Stimulated activated CD8-positive, alpha-beta memory T cell treated with anti-CD3 and anti-CD28 coated beads, Interleukin-15, amount 100 ng/mL, for 1 hour (primary cell): ENCODE data around the gene ZFR2.

ENCODE experiments used
- DNase-seq: peaks from one replicate; pipeline ENCODE4 v3.0.0-alpha.2; 2020; ENCODE audit warnings: low read depth

ZFR2 gene

DNA sequence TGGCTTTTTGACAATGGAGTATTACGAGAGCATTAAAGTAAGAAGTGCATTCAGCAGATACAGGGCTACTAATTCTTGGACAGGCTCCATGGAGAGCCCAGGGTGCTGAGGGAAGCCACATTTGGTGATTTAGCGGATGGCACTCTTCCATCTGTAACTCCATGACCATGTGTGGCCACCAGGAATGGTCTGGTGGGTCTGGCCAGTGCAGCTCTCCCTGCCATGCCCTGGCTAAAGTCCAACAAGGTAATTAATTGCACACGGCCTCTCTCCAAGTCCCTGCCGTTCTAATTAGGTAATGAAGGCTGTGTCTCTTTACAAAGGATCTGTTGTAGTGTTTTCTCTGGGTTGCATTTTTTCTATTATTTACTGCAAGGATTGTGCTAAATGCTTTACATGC, 4.3 kb upstream of the ZFR2 start:
- DNase-seq, result no peak

DNA sequence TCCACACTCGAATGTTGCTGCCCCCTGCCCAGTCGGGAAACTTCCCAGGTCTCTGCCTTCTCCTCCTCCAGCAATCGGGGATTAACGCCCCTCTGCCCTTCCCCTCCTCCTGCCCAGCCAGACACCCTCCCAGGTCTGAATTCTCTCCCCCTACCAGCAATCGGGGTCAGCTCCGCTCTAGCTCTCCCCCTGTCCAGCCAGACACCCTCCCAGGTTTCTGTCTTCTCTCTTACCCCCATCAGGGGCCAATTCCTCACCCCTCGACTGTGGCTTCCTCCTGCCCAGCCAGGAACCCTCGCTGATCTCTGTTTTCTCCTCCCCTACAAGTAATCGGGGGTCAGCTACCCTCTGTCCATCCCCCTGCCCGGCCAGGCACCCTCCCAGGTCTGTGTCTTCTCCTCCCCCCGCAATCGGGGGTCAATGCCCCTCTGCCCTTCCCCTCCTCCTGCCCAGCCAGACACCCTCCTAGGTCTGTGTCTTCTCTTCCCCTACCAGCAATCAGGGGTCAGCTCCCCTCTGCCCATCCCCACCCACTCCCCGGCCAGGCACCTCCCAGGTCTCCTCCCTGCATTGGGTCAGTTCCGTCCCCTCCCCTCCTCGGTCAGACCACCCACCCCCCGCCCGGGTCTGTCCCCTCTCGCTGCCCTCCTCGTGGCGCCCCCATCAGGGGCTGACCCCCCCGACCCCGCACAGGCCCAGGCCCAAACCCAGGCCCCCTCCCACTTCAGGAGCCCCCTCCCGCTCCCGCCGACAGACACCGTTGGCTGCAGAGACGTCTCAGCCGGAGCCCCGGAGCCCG, 668 bp downstream of the ZFR2 start:
- DNase-seq, result no peak

DNA sequence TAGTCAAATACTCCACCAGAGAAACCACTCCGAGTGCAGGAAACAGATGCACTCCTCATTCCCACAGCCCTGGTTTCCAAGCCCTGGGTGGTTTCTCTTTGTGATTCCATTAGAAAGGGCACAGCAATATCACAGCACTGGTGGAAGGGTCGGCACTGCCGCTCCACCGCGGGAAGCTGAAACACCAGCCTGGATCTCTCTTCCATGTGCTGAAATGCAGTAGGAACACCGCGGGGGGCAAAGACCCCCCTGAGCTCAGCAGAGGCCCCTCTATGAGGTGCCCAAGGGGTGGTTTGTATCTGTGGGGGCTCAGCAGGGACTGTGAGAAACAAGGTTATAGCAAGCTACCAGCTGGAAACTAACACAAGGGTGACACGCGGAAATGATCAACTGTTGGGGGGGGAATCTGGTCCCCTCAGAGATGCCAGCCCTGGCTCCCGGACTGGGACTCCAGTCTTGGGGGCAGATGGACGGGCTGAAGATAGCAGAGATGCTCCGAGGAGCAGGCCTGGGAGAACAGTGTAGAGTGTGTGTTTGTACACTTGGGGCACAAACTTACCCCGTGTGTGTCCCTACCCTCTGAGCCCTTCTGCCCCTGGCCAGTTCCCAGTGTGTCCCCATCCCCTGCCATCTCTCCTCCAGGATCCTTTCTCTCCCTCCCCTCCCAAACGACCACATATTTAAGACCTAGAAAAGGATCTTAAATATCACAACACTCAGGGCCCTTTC, 1.8 kb downstream of the ZFR2 start:
- DNase-seq, result no peak

DNA sequence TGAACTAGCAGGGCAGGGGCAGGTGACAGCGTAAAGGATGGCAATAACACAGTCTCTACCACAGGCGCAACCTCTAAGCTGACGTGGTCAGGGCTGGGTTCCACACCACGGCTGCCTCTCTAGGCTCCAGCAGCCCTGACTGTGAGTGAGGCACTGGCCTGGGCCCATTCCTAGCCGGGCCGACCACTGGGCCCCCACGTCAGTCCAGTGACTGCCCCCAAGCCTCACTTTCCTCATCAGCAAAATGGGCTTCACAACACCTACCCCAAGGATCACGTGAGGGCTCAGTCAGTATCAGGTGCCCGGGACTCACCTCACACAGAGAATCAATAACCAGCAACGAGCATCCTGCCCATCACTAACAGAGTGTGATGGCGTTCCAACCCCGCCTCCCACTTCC, 5.2 kb downstream of the ZFR2 start:
- DNase-seq, result no peak

DNA sequence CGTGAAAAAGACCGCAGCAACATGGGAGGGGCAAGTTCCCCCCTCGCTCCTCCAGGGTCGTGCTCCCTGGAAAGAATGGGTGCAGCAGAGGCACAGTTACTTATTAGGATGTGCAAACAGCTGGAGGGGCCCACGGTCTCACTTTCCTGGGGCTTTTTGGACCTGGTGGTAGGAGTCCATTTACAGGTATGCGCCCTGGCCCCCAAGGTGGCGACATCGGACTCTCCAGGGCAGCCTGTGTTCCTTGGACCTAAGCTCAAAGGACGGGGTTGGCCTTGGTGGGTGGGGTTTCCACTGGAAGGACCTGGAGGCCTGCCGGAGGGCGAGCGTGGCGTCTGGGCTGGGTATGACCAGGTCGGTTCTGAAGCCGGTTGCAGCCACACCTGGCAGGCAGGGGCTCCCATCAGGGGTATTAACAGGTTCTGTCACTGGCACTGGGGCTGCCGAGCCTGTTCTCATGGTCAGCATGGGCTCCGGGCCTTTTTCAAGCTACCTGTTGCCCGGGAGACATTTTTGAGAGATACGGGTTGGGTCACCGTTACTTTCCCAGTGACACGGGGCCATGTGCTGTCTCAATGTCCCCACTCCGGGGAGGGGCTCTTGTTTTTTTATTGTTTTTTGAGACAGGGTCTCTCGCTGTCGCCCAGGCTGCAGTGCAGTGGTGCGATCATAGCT, 5.9 kb downstream of the ZFR2 start:
- DNase-seq, result no peak

DNA sequence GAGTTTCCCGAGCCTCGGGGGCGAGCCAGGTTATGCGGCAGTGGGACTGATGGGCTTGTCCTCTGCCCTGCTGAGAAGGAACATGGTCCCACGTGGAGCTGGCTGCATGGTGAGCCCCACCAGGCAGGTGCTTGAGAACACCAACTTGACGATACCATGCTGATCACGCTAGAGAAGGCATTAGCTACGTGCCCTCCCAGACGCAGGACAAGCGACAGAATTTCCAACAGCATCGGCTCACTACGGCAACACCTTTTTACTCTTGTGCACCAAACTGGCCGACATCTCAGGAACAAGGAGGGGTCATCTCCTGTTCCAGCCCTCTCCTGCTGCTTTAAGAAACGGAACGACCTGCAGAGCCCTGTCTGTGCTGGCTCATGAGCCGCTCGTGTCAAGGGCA, 8.3 kb downstream of the ZFR2 start:
- no peak for DNase-seq

DNA sequence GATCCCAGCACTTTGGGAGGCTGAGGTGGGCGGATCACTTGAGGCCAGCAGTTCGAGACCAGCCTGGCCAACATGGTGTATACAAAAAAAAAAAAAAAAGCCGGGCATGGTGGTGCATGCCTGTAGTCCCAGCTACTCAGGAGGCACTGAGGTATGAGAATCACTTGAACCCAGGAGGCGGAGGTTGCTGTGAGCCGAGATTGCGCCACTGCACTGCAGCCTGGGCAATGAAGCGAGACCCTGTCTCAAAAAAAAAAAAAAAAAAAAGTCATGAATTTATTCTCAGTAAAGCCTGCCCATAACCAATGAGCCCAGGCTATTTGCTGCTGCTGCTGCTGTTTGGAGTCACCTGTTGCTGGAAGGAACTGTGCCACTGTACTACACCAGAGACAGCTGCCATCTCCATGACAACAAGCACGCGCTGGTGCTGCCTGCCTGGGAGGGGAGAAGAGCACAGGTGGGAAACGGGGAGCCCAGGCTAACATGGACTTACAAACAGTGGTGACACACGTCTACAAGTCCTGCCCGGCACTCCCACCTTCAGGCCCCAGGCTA, 11.3 kb downstream of the ZFR2 start:
- DNase-seq, result no peak

DNA sequence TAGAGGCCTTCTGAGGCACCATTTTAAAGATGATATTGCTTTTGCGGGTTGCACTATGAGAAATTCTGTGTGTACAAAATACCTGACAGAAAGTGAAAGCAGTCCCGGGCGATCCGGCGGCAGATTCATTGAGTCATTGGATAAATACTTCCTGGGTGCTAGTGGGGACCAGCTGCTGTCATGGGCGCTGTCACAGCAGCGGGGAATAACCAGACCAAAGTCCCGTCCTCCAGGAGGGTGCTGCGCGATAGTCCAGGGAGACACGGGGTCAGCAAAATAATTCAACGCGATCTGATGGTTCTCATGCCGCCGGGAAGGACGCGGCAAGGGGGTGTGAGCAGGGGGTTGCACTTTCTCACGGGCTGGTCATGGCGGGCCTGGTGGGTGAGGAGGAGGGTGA, 13.5 kb downstream of the ZFR2 start:
- DNase-seq, result no peak

DNA sequence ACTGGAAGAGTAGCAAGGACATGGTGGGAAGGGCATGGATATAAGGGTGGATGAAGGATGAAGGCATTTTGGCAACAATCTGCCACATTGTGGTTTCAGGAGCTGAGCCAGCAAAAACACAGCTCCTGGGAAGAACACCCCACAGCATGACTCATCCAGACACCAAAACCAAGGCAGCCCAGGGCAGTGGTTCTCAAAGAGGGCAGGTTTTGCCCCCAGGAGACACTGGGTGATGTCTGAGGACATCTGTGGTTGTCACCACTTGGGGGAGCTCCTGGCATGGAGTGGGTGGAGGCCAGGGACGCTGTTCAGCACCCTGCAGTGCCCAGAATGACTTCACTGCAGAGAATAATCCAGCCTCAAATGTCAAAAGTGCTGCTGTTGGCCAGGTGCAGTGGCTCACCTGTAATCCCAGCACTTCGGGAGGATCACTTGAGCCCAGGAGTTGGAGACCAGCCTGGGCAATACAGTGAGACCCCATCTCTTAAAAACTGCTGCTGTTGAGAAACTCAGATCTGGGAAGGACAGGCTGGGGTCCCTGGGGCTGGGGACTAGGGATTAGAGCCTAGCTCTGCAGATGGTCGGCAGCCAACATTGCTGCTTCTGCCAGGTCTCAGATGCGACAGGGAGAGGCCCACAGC, 16.1 kb downstream of the ZFR2 start:
- peak; percentile 24 for DNase-seq

DNA sequence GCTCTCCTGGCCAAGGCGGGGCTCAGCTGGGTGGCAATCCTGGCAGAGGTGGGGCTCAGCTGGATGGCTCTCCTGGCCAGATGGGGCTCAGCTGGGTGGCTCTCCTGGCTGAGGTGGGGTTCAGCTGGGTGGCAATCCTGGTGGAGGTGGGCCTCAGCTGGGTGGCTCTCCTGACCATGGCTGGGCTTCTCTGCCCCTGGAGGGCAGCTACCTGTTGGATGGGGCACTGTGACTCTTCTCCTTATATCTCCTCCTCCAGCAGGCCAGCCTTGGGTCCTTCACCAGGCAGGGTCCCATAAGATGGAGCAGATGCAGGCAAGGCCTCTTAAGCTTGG, 16.7 kb downstream of the ZFR2 start:
- no peak for DNase-seq

DNA sequence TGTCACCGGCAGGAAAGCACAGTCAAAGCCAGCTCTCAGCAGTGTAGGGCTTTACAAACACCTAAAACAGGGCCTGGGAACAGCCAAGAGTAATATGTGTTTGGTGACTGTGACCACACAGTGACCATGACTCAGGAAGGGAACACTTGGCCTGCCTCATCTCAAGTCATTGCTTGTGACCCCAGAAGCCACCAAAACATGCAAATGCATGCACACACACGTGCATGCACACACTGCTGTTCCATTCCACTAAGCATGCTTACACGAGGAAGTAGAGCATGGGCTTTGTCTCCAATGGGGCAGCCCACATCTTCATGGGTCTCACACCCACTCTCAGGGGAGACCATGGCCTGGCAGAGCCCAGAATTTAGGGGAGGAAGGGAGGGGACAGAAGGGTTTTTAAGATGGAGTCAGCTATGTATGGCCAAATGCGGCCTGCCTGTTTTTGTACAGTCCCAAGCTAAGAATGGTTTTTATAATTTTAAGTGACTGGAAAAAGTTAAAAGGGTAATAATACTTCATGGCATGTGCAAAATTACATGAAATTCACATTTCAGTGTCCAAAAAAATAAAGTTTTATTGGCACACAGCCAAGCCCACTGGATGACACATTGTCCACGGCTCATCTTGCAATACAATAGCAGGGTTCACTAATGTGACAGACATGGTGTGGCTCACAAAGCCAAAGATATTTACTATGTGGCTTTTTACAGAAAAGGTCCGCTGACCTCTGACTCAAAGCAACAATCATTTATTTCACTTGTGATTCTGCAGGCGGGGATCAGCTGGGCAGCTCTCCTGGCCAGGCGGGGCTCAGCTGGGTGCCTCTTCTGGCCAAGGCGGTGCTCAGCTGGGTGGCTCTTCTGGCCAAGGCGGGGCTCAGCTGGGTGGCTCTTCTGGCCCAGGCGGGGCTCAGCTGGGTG, 17.3 kb downstream of the ZFR2 start:
- no peak for DNase-seq

DNA sequence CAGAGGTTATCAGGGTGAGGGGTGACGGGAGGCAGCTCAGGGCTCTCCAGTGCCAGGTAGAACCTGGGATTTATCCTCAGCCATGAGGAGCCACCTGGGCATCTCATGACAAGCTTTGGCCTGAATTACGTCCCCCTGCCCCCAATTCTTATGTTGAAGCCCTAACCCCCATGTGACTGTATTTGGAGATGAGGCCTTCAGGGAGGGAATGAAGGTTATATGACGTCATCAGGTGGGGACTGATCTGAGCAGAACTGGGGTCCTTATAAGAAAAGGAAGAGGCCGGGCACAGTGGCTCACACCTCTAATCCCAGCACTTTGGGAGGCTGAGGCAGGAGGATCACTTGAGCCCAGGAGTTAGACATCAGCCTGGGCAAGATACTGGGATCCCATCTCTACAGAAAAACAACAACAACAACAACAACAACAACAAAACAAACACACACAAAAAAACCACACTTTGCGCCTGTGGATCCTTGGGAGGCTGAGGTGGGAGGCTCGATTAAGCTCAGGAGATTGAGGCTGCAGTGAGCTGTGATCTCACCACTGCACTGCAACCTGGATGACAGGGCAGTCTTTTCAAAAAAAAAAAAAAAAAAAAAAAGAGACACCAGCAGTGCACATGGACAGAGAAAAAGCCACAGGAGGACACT, 18.4 kb downstream of the ZFR2 start:
- DNase-seq, result no peak

DNA sequence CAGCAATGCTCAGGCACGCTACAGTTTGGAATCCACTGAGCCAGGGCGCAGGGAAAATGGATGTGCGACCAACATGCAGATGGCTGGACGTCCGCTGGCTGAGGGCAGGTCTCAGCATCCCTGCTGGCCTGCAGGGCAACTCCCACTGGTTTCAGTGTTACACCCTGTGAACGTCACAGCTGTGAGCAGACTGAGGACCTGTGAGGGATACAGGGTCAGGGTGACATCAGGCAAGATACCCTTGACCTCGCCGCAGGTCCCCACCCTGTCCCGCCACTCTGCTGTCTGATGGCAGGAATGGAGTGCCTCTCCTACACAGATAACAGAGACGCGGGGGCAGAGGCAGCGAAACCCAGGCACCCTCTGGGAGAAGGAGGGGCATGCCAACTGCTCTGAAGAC, 19.1 kb downstream of the ZFR2 start:
- DNase-seq, result no peak

DNA sequence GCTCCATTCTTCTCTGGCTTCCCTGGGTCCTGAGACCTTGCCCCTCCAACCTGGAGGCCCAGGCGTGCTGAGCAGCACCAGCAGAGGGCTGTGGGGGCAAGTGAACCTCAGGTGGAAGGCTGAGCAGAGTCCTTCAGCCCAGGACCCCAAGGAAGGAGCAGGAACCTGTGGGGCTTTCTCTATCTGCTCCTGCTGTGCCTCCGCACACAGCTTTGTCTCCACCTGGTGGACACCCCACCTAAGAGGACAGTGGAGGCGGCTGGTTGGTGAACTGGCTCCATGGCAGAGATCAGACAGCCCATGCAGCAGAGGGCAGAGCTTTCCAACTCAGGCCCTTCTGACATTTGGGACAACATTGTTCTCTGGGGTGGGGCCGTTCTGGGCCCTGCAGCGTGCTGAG, 19.7 kb downstream of the ZFR2 start:
- peak; percentile 12 for DNase-seq

DNA sequence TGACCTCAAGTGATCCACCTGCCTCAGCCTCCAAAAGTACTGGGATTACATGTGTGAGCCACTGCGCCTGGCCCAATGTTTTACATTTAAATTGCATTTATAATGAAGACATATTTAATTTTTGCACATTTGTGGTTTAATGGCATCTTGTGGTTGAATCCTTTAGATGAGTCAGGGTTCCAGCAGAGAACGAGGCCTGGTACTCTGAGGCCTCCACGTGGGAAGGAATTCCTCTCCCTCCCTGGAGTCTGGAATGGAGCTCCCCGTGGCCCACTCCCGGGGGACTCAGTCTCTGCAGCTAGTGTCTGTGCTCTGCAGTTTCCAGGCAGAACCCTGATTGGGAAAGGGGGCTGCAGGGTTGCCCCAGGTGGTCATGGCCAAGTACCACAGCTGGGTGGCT, 24.2 kb downstream of the ZFR2 start:
- no peak for DNase-seq

DNA sequence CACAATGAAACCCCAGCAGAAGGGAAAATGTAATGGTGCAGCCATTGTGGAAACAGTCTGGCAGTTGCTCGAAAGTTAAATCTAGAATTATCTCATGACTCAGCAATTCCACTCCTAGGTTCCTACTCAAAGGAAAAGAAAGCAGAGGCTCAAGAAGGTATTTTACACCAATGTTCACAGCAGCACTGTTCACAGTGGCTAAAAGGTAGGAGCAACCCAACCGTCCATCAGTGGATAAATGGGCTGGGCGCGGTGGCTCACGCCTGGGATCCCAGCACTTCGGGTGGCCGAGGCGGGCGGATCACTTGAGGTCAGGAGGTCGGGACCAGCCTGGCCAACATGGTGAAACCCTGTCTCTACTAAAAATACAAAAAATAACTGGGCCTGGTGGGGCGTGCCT, 25.9 kb downstream of the ZFR2 start:
- no peak for DNase-seq

DNA sequence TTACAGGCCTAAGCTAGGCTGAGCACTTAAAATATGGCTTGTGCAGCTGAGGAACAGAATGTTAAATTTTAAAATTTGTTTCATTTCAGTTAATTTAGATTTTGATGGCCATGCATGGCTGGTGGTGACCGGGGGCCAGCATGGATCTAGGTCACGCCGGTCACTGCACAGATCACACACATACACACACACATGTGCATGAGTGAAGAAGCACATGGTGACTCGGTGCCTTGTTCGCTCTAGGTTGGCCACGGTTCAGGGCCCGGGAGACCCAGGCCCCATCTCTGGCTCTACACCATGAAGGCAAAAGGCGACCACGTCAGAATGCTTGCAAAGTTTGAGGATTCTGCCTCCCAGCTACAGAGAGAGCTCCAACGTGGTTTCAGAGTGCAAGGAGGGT, 28.0 kb downstream of the ZFR2 start:
- no peak for DNase-seq

DNA sequence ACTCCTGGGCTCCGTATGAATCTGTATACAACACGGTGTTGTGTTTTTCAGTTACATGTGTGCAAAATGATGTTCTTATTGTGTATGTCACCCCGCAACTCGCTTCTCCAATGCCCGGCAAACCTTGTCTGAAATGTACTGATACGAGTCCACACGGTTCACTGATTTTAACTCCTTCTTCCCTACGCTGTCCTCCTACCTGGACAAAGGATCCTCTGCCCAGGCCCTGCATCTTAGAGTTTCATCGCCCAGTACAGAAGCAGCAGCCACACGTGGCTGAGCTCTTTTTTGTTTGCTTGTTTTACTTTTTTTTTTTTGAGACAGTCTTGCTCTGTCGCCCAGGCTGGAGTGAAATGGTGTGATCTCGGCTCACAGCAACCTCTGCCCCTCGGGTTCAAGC, 28.9 kb downstream of the ZFR2 start:
- no peak for DNase-seq

DNA sequence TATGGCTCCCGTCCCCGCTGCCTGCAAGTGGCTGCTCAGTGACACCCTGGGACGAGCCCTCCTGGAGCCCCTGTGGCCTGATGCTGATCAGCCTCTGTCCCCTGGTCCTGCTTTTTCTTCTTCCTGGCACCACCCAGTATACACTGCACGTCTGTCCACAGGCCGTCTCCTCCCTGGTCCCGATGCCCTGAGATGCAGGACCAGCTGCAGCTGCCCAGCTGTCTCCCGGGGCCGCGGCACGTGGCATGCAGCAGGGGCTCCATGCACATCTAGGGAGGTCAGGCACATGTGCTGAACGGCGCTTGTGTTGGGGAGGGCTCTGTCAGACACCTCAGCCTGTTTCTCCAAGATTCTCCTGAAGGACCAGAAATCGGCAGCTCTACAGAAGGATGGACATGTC, 30.2 kb downstream of the ZFR2 start:
- no peak for DNase-seq

DNA sequence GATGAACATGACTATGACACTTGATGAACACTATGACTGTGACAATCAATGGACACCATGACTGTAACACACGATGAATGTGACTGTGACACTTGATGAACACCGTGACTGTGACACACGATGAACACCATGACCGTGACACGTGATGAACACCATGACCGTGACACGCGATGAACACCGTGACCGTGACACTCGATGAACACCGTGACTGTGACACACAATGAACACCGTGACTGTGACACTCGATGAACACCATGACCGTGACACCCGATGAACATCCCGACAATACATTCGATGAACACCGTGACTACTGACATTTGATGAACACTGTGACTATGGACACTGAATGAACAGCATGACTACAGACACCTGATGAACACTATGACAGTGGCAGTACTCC, 30.9 kb downstream of the ZFR2 start:
- DNase-seq, result no peak

DNA sequence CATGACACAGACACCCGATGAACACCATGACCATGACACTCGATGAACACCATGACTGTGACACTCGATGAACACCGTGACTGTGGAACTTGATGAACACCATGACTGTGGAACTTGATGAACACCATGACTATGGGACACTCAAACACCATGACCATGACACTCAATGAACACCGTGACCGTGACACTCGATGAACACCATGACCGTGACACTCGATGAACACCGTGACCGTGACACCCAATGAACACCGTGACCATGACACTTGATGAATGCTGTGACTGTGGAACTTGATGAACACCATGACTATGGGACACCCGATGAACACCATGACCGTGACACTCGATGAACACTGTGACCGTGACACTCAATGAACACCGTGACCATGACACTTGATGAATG, 31.5 kb downstream of the ZFR2 start:
- DNase-seq, result no peak
